KG1 (cell line): Measurements from ENCODE around the gene AKAP13.

Experiments
- DNase-seq: peaks from one replicate; lab custom pipeline; 2025; lab: John Stamatoyannopoulos, UW

The AKAP13 gene

DNA sequence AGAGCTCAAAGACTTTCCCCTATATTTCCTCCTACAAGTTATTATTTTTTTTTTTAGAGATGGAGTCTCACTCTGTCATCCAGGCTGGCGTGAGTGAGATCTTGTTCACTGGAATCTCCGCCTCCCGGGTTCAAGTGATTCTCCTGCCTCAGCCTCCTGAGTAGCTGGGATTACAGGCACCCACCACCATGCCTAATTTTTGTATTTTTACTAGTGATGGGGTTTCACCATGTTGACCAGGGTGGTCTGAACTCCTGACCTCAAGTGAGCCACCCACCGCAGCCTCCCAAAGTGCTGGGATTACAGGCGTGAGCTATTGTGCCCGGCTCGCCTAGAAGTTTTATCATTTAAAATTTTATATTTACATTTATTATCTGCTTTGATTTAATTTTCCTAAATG, 5.9 kb downstream of the AKAP13 start:
- DNase-seq, result no peak

- no peak for DNase-seq
Measured at GRCh38 chr15:85388566-85389305, 8.3 kb downstream of the AKAP13 start.

GRCh38 chr15:85389306-85389650, 8.9 kb downstream of the AKAP13 start:
- DNase-seq, result no peak

DNA sequence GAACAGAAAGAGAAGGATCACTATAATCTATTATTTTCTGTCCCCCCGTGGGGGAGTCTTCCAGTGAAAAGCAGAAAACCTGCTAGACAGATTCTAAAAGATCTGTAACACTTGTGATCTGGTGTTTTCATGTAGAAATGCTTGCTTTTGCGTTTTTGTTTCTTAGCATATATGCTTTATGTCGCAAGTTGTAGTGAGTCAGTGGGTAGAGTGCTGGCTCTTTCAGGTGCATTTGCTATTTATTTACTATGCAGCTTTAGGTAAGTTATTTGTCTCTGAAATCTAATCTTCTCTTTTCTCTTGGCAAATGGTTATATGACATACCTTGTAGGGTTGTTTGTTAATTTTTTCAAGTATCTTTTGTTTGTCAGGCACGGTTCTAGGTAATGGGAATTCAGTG, 9.4 kb downstream of the AKAP13 start:
- DNase-seq, result no peak

GRCh38 chr15:85393210-85393609, 12.8 kb downstream of the AKAP13 start:
- no peak for DNase-seq

- no peak for DNase-seq
Measured at GRCh38 chr15:85394554-85395333, 14.3 kb downstream of the AKAP13 start.

DNA sequence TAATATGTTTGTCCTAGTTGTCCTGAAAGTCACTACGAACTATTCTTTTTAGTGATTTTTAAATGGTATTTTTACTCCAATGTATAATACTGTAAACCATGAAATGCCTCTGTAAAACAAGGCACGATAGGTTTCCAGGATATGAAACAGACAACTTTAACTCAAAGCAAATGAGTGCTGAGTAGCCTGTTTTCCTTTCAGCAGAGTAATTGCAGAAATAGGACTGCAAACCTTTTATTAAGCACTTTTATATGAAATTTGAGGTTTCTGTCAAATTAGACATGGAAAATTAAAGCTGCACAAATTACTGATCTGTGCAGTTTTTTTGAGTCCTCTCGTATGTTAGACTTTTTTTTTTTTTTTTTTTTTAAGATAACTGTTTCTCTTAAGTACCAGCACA, 16.2 kb downstream of the AKAP13 start:
- no peak for DNase-seq

- no peak for DNase-seq
Measured at GRCh38 chr15:85397151-85397550, 16.7 kb downstream of the AKAP13 start.

DNA sequence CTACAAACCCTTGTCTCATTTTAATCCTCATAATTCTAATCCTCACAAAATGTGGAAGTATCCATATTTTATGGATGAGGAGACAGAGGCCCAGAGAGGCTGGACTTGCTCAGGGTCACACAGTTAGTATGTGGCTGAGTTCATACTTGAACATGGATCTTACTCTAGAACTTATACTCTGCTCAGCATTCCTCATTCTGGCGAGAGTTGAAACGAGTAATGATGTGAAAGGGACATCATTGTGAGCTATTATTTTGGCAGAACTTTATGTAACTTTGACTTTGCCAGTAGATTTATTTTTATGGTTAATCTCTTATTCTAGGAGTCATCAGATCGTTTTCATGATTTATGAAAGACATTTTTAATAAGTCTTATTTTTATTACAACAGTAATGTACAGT, 17.5 kb downstream of the AKAP13 start:
- DNase-seq, result no peak

GRCh38 chr15:85398822-85399221, 18.4 kb downstream of the AKAP13 start:
- DNase-seq, result no peak

DNA sequence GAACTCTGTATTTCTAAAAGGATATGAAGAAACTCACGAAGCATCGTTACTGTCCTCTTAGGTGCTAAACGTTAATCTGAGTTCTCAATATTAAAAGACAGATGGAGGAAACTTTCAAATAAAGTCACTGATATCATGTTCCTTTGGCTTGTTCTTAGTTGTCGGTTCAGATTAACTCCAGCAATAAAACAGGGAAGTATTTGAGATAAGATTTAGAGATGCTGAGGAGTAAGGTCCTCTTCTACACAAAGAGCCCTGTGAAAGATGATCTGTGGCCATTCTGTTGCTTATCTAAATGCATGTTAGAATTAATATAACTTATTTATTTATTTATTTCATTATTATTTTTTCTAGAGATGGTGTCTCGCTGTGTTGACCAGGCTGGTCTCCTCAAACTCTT, 19.2 kb downstream of the AKAP13 start:
- DNase-seq, result no peak

GRCh38 chr15:85400606-85401005, 20.2 kb downstream of the AKAP13 start:
- no peak for DNase-seq

DNA sequence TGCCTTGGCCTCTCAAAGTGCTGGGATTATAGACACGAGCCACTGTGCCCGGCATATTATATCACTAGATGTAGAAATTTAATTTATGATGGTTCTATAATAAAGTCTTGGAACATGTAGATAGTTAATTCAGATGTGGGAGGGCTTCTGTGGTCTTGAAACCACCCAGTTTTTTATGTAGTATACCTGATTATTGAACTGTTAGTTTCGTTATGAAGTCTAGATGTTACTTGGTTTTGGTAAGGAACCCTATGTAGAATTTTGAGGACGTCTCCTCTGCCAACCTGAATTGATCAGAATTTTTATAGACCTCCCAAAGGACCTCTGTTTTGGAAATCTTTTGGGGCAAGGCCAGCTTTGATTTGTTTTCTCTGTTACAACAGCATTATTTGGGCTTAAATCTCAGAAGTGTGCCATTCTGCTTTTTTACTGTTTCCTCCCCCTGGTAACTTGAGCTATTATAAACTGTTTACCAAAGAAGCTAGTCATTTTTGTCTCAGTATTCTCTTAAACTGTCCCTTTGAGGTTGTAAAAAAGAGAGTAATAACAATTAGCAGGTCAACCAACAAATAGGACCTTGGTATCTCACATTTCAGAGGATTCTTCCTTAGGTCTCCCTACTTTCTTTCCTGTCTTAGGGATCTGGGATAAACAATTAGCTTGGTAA, 20.8 kb downstream of the AKAP13 start:
- DNase-seq, result no peak

DNA sequence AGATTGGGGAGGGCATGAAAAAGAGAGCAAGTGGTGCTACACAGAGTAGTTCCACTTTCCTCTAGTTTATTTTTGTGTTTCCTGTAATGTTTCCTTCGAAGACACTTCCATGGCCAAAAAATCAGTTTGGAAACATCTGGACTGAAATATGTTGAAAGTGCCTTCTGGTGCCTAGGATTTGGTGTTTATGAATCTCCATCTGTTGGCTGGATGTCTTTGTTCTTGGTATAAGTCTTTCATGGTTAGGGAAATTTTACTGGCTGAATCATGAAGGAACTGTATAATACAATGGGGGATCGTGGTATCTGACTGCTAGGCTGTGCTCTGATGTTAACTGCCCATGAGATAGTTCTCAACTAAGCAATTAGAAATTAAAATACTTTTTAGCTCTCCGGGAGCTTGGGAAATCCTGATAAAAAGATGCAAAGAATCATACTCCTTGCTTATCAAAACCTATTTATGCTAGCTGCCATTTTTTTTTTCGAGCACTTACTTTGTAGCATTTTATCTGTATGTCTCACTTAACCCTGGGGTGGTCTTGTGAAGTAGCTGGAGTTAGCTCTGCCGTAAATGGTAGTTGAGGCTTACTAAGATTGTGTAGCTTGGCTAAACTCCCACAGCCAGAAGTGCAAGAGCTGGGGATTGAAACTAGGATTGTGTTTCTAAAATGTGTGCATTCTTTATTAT, 21.9 kb downstream of the AKAP13 start:
- DNase-seq, result no peak

DNA sequence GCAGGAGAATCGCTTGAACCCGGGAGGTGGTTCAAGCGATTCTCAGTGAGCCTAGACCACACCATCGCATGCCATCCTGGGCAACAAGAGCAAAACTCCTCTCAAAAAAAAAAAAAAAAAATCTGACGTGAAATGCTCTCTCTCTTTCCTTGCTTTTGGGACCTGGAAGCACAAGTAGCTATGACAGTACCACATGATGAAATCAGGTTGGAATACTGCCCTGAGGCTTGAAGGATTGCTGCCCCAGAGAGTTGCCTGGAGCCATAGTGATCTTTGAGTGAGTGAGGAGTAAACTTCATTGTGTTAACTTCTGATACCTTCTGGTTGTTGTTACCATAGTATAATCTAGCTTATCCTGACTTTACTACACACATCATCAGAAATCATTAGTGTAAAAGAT, 23.3 kb downstream of the AKAP13 start:
- DNase-seq, result no peak

GRCh38 chr15:85404176-85404917, 23.9 kb downstream of the AKAP13 start:
- DNase-seq, result no peak

DNA sequence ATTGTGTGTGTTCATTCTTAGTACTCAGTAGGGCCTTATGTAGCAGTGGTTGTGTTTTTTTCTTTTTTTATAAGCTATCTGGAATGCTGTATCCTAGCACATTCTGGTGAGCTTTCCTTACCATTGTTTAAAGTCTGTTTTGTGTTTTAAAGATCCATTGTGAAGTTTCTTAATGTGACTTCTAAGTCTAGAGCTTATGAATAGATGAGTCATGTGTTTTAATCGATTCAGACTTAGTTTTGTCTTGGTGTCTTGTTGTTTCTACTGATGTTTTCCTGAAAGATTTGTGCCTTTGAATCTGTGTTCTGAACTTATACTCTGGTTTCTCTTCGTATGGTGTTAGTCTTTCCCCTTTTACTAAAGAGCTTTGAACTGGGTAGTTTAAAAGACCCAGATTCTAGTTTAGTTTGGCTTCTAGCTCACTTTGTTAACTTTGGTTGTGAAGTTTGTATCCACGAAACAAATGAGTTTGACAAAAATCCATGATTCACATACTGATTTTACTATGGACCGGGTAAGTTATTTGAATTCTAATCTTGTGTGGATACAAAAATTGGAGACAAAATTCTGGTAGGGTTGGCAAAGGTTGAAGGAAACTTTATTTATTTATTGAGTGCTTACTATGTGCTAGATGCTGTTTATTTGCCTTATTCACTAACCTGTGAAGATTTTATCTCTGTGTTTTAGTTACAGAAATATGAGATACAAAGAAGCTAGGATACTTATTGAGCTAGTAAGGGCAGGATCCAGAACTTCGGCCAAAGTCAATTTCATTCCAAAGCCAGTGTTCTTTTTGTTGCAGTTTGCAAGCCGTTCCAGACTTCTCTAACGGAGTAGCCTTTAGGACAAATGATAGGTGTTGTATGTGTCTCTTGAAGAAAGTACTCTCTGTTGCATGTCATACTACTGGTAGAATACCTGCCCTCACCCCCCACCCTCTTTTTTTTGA, 24.8 kb downstream of the AKAP13 start:
- no peak for DNase-seq

DNA sequence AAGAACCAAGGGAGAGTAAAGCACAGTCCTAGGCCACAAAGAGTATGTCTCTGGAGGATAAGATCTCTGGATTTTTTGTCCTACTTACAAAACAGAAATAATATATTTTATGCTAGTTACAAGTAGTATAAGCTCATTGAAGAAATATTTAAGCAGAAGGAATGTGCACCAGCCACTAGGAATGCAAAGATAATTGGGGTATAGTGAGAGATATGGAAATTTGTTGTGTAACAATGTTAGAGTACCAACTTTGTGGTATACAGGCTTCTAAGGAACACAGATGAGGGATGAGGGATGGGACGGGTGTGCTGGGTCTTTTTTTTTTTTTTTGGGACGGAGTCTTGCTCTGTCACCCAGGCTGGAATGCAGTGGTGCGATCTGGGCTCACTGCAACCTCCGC, 26.5 kb downstream of the AKAP13 start:
- DNase-seq, result no peak

GRCh38 chr15:85407421-85408269, 27.2 kb downstream of the AKAP13 start:
- no peak for DNase-seq

GRCh38 chr15:85408270-85408746, 27.9 kb downstream of the AKAP13 start:
- no peak for DNase-seq
